Hepatocyte (in vitro differentiated cells): ENCODE results near the gene BRINP2.

ENCODE experiments used
- CTCF ChIP-seq: fragments of 200-600 bp; sonication (generic); IDR thresholded peaks from 2 replicates; pipeline ENCODE4 v1.5.1; 2016; ENCODE audit warnings: antibody characterized with exemption, mild to moderate bottlenecking; ENCODE audit not compliant: poor library complexity
- EZH2phosphoT487 ChIP-seq: fragments of 200-600 bp; sonication (generic); IDR thresholded peaks from one replicate; pipeline ENCODE4 v1.6.1; 2018; ENCODE audit warnings: antibody characterized with exemption, mild to moderate bottlenecking, low read depth, moderate library complexity; ENCODE audit not compliant: unreplicated experiment, severe bottlenecking

- TF ChIP-seq CTCF (no peak), EZH2phosphoT487 (no peak)
These were observed 108.0 kb downstream of the BRINP2 start for GRCh38 chr1:177278626-177279390.
